HG02852 (cell line): ENCODE measurements around the gene RTKN.
"Not testable (repeated sequence)": the region's sequence is repeated elsewhere in the genome, so short reads cannot be mapped to it uniquely, and the experiment has no call there.

Experiments used
- ATAC-seq: cut with Tn5 transposase; IDR thresholded peaks from one replicate; pipeline ENCODE4 v1.9.1; 2021; ENCODE audit warnings: mild to moderate bottlenecking, moderate library complexity; ENCODE audit not compliant: unreplicated experiment

Gene RTKN, protein sequence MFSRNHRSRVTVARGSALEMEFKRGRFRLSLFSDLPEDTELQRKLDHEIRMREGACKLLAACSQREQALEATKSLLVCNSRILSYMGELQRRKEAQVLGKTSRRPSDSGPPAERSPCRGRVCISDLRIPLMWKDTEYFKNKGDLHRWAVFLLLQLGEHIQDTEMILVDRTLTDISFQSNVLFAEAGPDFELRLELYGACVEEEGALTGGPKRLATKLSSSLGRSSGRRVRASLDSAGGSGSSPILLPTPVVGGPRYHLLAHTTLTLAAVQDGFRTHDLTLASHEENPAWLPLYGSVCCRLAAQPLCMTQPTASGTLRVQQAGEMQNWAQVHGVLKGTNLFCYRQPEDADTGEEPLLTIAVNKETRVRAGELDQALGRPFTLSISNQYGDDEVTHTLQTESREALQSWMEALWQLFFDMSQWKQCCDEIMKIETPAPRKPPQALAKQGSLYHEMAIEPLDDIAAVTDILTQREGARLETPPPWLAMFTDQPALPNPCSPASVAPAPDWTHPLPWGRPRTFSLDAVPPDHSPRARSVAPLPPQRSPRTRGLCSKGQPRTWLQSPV

DNA sequence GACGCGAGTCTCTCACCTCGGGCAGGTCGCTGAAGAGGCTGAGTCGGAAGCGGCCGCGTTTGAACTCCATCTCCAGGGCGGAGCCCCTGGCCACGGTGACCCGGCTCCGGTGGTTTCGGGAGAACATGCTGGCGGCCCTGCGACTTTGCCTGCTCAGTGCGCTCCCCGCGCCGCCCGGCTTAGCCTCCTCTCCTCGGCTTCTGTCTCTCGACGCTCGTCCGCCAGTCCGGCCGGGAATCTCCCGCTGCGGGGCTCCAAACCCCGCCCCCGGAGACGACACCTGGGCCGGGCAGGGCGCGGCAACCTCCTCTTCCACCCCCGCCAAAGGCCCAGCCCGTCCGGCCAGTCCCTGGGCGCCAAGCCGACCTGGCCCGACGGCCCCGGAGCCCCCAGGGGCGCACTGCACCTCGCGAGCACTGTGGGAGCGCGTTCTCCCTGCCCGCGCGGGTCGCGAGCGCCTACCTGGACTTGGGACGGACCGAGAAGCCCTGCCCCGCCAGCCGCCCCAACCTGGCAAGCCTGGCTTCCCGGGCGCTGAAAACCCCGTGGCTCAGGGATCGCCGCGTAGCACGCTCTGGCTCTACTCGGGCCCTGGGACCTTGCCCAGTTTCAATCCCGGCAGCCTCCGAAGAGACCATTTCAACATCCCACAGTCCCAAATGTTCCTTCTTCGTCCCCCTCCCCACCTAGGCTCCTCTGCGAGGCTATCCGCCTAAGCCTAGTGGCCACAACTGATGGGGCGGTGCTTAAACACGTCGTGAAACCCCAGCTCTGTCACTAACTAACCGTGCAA is at the start of gene RTKN:
RTKN (minus strand) TSS at position 248 of the 793 bp plus-strand sequence; CDS start at position 127, 121 bp downstream.
- no peak for ATAC-seq

DNA sequence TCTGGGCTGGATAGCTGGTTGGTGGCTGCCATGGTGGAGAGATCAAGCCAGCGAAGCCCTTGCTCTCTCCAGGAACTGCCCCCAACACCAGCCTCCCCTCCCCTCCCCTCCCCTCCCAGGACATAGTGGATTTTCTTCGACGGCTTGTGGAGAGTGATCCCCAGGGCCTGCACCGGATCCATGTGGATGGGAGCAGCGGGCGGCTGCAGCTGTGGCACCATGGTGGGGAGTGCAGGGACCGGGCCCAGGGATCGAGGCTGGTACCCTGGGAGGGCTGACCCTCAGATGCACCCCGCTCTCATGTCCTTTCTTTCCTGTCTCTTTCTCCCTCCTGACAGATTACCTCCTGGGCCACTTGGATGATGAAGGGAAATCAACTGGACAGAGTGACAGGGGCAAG is 48.2 kb upstream of the RTKN start:
- no peak for ATAC-seq

DNA sequence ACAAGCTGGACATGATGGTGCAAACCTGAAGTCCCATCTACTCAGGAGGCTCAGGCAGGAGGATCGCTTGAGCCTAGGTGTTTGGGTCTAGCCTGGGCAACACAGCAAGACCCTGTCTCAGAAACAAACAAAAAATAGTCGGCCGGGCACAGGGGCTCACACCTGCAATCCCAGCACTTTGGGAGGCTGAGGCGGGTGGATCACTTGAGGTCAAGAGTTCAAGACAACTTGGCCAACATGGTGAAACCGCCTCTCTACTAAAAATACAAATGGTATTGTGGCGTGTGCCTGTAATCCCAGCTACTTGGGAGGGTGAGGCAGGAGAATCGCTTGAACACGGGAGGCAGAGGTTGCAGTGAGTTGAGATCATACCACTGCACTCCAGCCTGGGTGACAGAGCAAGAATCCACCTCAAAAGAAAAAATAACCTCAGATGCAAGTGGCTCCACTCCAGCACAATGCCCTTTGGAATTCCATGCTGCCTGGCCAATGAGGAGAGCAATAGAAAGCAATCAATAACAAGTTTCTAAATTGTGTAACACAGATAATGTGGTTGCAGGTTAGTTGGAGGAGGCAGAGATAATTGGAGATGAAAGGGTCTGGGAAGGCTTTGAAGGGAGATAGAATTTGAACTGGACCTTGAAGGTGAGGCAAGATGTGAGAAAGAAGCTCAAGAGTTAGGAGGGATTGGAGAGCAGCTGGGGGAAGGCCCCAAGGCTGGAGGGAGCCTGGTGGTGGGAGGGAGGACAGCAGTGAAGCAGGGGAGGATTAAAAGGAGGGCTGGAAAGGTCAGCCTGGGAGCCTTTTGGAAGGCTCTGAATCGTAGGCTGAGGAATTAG is 47.1 kb upstream of the RTKN start:
- no peak for ATAC-seq

DNA sequence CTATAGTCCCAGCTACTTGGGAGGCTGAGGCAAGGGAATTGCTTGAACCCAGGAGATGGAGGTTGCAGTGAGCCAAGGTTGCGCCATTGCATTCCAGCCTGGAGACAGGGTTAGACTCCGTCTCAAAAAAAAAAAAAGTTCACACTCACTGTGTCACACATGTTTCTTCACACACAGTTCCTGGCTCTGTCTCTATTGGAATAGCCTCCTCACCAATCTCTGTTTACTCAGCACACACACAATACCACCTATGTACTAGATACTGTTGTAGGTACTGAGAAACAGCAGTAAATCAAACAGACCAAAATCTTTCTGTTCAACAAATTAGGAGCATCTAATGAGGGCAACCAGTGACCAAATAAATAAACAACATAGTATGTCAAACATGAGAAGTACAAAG is 44.4 kb upstream of the RTKN start:
- no peak for ATAC-seq

DNA sequence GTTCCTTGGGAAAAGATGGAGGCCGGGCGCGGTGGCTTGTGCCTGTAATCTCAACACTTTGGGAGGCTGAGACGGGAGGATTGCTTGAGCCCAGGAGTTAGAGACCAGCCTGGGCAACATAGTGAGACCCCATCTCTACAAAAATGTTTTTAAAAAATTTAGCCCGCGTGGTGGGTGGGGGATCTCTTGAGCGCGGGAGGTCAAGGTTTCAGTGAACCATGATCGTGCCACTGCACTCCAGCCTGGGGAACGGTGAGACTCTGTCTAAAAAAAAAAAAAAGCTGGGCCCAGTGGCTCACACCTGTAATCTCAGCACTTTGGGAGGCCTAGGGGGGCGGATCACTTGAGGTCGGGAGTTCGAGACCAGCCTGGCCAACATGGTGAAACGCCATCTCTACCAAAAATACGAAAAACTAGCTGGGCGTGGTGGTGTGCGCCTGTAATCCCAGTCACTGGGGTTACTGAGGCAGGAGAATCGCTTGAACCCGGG is 42.0 kb upstream of the RTKN start:
- ATAC-seq = not testable (repeated sequence)

DNA sequence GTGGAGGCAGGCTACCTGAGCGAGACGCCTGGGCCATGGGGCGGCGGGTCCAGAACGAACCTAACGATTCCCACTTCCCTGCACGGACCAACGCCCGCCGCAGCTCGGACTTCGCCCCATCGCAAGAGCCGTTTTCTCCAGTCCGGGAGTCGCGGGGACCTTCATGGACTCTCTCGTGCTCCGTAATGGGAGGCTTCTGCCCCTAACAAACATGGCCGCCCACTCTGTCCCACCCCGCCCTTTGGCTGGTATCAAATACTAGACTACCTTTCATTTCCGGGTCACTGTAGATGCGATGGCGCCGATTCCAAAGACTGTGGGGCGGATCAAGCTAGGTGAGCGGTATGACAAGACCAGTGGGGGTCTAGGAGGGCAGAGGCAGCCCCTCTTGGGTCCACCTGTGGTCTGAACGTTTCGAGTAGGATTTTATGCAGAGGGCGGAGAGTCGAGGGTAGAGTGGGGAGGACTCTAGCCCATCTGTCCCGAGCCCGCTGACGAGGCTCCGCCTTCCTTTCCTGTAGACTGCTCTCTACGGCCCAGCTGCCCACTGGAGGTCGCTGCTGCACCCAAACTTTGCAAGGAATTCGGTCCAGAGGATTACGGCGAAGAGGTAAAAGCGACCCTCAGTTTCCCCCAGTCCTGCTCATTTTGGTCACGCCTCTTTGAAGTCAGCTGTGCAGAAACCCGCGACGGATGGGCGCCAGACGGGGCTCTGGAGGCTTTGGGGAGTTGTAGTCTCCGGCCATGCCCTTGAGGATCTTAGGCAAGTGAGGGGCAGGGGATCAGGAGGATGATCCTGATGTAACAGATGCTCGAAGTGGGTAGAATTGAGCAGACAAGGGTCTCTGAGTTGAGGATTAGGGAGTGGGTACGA is 41.3 kb upstream of the RTKN start, which contains the start of the genes CCDC142 and TTC31:
CCDC142 (minus strand) TSS at position 198 of the 874 bp plus-strand sequence; CDS start at position 37, 161 bp downstream.
TTC31 (plus strand) TSS at position 281 of the 874 bp plus-strand sequence; CDS start at position 296, 15 bp downstream.
- peak; percentile 89 for ATAC-seq

DNA sequence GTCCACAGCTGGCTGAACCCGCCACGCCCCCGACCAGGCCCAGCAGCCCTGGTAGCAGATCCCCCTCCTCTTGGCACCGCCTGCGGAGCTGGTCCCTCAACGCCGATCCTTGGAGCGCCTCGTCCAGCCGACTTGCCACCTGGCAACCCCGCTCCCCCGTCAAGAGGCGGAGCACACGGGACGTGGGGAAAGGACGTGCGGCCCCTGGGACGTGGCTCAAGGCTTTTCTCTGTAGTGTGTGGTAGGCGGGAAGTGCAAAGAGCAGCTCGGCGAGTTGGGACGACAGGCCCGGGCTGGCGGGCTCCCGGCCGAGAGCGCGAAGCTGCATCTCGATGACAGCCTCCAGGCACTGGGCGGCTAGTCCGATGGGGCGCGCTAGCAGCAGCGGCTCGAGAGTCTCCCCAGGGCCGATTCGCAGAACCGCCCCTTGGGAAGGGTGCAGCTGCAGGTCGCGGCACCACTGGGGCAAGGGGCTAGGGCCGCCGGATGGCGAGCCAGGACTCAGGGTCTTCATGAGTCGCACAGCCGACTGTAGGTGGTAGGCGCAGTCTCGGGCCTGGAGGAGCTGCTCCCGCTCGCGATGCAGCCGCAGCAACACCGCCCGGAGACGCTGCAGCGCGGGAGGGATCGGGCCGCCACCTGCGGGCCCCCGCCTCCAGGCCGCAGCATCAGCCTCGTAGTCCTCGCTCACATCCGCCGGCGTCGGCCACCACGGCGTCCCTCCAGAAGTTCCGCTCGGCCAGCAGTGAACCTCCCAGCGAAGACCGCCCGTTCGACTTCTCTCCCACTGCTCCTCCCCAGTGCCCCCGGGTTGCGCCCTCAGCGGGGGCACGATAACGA is 40.4 kb upstream of the RTKN start:
- peak; percentile 35 for ATAC-seq

DNA sequence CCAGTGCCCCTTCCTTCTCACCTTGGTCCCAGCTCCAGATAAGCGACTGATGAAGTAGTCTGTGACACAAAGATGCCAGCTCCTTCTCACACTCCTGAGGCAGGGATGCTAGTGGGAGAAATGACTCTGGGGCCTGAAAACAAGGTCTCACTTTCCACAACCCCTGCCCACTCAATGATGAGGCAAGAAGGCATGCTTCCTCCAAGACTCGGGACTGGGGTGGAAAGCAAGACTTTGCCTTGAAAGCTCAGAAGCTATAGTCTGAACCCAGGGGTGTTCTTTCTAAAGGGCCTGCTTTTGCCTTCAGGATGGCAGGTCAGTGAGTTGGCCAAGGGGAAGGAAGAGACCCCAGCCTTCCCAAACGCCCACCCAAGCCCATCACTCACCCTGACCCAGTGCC is 39.7 kb upstream of the RTKN start:
- ATAC-seq = no peak

DNA sequence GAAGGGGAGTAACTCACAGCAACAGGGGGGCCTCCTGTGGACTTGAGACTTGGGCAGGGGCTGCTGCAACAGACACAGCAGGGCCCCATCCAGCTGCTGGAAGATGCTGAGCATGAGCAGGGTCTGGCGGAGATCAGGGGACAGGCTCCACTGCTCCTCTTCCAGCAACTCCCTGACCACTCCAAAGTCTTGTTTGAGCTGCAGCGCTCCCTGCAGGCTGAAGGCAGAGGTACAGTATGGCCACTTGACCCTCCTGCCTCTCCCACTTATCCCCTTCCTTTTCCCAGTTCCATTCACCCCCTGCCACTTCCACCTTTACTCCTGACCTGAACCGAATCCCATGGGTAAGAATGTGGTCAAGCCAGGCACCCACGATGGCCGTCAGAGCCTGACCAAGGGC is 33.2 kb upstream of the RTKN start:
- no peak for ATAC-seq

DNA sequence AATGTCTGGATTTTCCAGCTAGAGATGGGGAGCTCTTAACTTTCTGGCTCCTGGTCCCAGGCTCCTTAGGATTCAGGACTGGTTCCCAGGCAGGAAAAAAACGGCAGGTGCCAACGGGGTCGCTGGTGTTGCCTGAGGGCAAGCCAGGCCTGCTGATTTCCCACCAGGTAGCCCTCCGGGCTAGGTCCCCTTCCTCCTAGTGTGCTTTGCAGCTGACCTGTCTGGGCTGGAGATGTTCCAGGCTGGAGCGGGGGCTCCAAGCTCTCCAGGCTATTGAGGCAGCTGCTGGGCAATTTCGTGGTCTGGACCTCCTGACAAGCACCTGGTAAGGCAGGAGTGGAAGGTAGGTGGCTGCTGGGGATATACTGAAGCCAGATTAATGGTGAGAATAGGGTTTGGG is 32.7 kb upstream of the RTKN start:
- no peak for ATAC-seq

DNA sequence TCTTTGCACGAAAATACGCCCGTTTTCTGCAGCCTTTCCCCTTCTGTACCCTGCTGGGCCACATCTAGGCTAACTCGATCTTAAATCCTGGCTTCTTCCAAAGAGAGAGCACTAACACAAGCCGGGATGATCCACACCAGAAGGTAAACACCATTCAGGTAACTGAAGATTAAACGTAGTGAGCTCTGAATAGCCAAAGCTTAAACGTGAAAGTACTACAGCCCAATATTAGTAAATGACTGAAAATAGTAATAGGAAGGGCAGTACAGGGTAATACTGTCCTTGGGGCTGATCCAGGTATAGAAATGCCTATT is 31.2 kb upstream of the RTKN start:
- ATAC-seq = no peak

DNA sequence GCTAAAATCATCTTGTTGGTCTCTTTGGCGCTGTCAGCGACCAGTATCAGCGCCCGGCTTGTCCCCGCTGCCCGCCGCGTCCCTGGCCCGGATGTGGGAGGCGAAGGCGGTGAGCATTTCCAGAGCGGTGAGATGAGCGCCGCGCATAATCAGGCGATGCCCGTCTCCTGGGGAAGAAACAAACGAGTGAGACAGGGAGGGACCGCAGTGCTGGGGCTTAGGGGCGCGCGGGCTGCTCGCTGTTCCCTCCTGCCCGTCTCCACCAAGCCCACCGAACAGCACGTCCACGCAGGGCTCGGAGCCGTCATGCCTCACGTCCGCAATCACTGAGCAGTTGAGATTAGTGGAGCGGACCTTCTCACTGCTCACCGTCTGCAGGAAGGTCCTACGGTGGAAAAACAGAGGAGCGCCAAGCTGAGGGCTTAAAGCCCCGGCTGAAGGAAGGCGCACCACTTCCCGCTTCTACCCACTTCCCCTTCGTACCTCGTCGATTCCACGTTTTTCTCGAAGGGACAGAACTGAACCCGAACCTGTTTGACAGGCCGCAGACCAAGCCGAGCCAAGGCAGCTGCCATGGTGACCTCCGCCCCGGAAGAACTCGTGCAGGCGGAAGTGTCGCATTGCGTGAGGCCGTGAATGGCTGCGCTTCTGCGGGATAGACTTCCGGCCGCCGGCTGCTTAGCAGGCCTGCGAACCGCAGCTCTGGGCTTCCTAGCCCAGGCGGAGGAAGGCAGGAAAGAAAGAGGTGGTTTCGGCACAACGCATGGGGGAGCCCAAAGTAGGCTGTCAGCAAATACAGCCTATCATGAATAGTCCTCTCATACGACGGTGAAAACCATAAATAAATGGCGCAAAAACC is 30.6 kb upstream of the RTKN start, which contains the start of gene MRPL53:
MRPL53 (minus strand) TSS at position 595 of the 859 bp plus-strand sequence; CDS start at position 575, 20 bp downstream.
- peak; percentile 83 for ATAC-seq

DNA sequence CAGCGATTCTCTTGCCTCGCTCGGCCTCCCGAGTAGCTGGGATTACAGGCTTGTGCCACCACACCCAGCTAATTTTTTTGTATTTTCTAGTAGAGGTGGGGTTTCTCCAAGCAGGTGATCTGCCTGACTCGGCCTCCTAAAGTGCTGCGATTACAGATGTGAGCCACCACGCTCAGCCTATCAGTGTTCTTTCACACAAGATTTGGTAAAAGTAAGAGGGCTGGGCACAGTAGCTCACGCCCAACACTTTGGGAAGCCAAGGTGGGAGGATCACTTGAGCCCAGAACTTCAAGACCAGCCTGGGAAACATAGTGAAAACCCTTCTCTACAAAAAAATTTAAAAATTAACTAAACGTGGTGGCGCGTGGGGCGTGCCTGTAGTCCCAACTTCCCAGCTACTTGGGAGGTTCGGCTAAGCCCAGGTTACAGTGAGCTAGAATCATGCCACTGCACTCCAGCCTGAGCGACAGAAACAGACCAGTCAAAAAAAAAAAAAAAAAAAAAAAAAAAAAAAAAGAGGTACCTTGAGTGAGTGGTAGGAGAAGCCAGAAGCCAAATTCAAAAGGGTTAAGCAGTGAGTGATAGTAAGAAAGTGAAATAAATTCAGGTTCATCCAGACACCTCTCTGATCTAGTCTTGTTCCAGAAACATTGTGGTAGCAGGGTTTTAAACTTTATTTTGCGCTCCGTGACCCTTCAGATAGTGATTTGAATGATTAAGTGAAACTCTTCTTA is 29.8 kb upstream of the RTKN start:
- no peak for ATAC-seq

DNA sequence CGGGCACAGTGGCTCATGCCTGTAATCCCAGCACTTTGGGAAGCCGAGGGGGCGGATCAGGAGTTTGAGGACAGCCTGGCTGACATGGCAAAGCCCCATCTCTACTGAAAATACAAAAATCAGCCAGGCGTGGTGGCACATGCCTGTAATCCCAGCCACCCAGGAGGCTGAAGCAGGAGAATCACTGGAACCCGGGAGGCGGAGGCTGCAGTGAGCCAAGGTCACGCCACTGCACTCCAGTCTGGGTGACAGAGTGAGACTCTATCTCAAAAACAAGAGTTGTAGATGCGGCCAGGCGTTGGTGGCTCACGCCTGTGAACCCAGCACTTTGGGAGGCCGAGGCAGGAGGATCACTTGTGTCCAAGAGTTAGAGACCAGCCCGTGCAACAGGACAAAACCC is 29.0 kb upstream of the RTKN start:
- not testable (repeated sequence) for ATAC-seq

DNA sequence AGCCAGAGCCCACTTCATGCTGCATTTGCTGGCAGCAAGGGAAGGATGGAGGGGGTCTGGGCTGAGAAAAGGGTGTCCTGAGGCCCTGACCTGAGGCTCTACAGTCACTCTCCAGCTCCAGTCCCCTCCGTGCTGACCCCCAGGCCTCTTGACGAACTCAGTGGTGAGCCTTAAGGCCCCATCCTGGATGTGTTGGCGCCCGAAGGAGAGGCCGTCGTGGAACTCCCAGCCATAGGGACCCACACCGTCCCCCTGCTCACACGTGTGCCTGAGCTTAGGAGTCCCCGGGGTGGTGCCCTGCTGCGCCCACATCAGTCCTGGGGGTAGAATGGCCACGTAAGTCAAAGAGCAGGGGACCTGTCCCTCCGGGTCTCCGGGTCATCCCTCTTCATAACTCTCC is 22.7 kb upstream of the RTKN start:
- peak; percentile 1 for ATAC-seq

DNA sequence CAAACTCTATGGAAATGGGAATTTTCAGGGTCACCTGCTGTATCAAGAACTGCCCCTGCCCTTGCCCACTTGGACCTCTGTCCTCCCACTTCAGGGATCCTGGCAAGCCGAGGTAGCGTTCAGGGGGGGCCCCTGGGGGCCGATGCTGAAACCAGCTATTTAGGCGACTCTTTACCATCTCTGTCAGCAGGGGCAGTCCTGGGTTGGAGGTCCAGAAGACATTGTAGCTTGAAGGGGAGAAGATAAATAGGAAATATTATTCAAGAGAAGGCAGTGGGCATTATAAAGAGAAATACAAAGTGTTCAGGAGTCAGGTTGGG is 21.0 kb upstream of the RTKN start:
- ATAC-seq = no peak
